ENCODE results near the gene ISYNA1.
A peak's percentile ranks its signal among the peaks of the same experiment; 100 is the strongest.

The ISYNA1 gene

GRCh38 chr19:18443831-18444230 is 5.9 kb upstream of the ISYNA1 start:
- no peak for DNase-seq (ENCODE audit: low spot score)

- DNase-seq (ENCODE audit: low spot score) = no peak
Measured at GRCh38 chr19:18443406-18443805, 5.5 kb upstream of the ISYNA1 start.

- no peak for DNase-seq (ENCODE audit: low spot score)
Measured at GRCh38 chr19:18442941-18443340, 5.0 kb upstream of the ISYNA1 start.

- no peak for DNase-seq (ENCODE audit: low spot score)
Measured at GRCh38 chr19:18441804-18442788, 4.2 kb upstream of the ISYNA1 start.

GRCh38 chr19:18440936-18441803 is 3.2 kb upstream of the ISYNA1 start:
- no peak for DNase-seq (ENCODE audit: low spot score)

GRCh38 chr19:18440415-18440877 is 2.5 kb upstream of the ISYNA1 start:
- DNase-seq (ENCODE audit: low spot score) = no peak

- DNase-seq (ENCODE audit: low spot score) = no peak
Measured at GRCh38 chr19:18439910-18440237, 1.9 kb upstream of the ISYNA1 start.

GRCh38 chr19:18439025-18439909 is 1.3 kb upstream of the ISYNA1 start:
- no peak for DNase-seq (ENCODE audit: low spot score)

- no peak for DNase-seq (ENCODE audit: low spot score)
Measured at GRCh38 chr19:18438331-18439024, 545 bp upstream of the ISYNA1 start.

GRCh38 chr19:18436671-18437490 is 1.1 kb downstream of the ISYNA1 start:
- DNase-seq (ENCODE audit: low spot score) = peak; percentile 87

- DNase-seq (ENCODE audit: low spot score) = peak; percentile 65
Measured at GRCh38 chr19:18435842-18436670, 1.9 kb downstream of the ISYNA1 start.

GRCh38 chr19:18435178-18435841 is 2.6 kb downstream of the ISYNA1 start:
- DNase-seq (ENCODE audit: low spot score) = peak; percentile 55

- peak; percentile 61 for DNase-seq (ENCODE audit: low spot score)
Measured at GRCh38 chr19:18434411-18435175, 3.3 kb downstream of the ISYNA1 start.

- DNase-seq (ENCODE audit: low spot score) = peak; percentile 73
Measured at GRCh38 chr19:18433735-18434398, 4.1 kb downstream of the ISYNA1 start.

- peak; percentile 40 for DNase-seq (ENCODE audit: low spot score)
Measured at GRCh38 chr19:18433015-18433691, 4.8 kb downstream of the ISYNA1 start.

- peak; percentile 39 for DNase-seq (ENCODE audit: low spot score)
Measured at GRCh38 chr19:18432275-18433014, 5.5 kb downstream of the ISYNA1 start.
